Fibroblast of mammary gland (primary cell): ENCODE results near the gene RREB1.
"Not testable (repeated sequence)": the region's sequence is repeated elsewhere in the genome, so short reads cannot be mapped to it uniquely, and the experiment has no call there.

Experiments used
- DNase-seq: peaks from one replicate; pipeline ENCODE4 v3.0.0-alpha.2; 2010; ENCODE audit warnings: low read depth
- H3K4me3 ChIP-seq: 2 replicates; pipeline ENCODE4 v1.5.1; 2011; ENCODE audit warnings: low read depth, mild to moderate bottlenecking, low read length, moderate library complexity; ENCODE audit not compliant: control insufficient read depth
- TF ChIP-seq, protein P1 (sequence below): conservative IDR thresholded peaks from 2 replicates; pipeline ENCODE4 v1.5.1; 2011; ENCODE audit warnings: low read depth, low read length, inconsistent platforms; ENCODE audit not compliant: control insufficient read depth, insufficient read depth

Gene RREB1

DNA sequence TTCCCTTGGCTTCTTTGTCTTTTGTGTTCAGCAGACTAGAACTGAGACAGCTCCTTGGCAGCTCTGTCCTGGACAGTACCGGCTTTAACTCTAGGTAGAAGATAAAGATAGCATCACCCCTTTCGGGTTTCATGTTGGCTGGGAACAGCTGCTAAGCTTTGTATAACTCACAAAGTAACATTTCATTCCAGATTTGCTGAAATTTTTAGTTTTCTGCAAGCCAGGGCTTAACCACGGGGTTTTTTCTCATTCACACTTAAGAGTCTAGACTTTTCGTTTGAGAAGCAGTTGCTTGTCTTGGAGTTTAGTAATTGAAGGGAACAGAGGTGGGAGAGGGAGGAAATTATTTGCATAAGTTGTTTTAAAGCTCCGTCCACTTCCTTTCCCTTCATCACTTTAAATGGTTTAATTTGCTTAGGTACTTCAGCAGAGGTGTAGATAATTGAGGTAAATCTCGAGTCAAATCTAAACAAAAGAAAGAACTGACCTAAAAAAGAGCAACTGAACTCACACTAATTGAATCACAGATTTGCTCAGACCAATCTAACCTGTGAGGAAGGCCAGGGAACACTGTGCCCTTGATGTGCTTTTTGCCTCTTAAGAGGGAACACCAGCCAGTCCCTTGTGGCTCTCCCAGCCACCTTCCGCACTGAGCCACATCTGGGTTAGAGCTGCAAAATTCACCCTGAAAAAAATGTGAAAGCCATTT, 48.3 kb downstream of the RREB1 start:
- H3K4me3 ChIP-seq = no peak overlapping the region
- TF ChIP-seq, protein P1, sequence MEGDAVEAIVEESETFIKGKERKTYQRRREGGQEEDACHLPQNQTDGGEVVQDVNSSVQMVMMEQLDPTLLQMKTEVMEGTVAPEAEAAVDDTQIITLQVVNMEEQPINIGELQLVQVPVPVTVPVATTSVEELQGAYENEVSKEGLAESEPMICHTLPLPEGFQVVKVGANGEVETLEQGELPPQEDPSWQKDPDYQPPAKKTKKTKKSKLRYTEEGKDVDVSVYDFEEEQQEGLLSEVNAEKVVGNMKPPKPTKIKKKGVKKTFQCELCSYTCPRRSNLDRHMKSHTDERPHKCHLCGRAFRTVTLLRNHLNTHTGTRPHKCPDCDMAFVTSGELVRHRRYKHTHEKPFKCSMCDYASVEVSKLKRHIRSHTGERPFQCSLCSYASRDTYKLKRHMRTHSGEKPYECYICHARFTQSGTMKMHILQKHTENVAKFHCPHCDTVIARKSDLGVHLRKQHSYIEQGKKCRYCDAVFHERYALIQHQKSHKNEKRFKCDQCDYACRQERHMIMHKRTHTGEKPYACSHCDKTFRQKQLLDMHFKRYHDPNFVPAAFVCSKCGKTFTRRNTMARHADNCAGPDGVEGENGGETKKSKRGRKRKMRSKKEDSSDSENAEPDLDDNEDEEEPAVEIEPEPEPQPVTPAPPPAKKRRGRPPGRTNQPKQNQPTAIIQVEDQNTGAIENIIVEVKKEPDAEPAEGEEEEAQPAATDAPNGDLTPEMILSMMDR = no peak
- DNase-seq = no peak

DNA sequence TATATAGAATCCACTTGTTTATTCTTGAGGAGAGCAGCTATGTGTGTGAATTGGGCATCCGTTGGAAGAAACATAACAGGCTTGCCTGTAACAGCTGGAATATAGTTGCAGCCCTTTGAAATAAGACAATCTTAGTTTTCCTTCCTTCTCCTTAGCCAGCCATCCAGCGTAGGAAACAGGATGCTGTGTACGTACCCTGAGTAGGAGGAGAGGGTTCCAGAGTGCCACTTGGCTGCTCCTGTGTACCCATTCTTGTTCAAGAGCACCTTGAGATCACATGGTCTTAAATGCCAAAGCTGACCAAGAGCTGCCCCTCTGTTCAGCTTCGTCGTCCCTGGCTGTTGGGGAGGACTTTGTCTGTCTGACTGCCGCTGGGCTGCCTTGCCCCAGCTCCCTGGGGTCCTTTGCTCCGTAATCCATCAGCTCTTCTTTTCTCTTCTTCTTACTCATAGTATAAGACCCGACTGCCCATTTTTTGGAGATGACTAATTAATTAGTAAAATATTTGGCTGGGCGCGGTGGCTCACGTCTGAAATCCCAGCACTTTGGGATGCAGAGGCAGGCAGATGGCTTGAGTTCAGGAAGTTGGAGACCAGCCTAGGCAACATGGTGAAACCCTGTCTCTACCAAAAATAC, 49.0 kb downstream of the RREB1 start:
- TF ChIP-seq, protein P1 = no peak
- peak overlapping the region; percentile 6 for H3K4me3 ChIP-seq
- peak; percentile 87 for DNase-seq

DNA sequence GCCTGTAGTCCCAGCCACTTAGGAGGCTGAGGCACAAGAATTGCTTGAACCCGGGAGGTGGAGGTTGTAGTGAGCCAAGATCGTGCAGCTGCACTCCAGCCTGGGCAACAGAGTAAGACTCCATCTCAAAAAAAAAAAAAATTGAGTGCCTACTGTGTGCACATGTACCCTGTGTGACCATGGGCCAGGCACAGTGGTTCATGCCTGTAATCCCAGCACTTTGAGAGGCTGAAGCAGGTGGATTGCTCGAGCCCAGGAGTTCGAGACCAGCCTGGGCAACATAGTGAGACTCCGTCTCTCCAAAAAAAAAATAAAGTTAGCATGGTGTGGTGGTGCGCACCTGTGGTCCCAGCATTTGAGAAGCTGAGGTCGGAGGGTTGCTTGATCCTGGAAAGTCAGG, 49.5 kb downstream of the RREB1 start:
- not testable (repeated sequence) for H3K4me3 ChIP-seq, DNase-seq

DNA sequence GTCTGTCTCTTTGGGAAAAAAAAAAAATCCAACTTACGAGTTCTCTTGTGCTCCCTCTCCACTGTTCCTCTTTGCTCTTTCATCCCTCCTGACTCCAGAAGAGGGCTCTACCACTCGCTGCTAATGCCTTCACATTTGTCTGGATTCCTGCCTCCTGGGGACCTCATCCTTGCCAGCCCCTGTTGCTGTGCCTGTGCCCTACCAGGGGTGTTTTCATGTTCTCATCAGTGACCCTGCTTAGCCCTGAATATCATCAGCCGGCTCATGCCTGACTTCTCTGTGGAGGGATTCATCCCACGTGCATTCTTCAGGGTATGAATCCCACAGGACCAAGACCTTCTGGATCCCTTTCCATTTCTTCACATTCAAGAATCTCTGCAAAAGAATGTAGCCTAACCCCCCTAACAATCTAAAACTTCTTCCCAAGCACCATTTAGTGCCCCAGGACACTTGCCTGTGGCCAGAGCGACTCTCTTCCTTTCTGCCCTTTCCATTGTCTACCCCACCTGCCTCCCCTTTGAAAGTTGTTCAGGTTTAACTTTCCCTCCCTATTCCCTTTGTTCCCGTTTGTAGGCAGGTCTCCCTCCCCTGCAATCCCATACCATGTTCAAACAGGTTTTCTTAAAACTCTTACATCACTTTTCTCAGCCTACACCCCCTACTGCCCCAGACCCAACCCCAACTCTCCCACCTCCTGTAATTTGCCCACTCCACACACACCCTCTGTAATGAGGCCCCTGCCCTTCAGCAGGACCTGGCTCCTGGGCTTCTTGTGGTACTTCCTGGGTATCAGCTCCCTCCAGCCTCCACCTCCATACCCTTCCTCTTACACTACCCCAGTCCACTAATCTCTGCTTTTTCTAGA, 50.2 kb downstream of the RREB1 start:
- no peak for DNase-seq
- TF ChIP-seq, protein P1 = no peak
- H3K4me3 ChIP-seq = no peak overlapping the region

DNA sequence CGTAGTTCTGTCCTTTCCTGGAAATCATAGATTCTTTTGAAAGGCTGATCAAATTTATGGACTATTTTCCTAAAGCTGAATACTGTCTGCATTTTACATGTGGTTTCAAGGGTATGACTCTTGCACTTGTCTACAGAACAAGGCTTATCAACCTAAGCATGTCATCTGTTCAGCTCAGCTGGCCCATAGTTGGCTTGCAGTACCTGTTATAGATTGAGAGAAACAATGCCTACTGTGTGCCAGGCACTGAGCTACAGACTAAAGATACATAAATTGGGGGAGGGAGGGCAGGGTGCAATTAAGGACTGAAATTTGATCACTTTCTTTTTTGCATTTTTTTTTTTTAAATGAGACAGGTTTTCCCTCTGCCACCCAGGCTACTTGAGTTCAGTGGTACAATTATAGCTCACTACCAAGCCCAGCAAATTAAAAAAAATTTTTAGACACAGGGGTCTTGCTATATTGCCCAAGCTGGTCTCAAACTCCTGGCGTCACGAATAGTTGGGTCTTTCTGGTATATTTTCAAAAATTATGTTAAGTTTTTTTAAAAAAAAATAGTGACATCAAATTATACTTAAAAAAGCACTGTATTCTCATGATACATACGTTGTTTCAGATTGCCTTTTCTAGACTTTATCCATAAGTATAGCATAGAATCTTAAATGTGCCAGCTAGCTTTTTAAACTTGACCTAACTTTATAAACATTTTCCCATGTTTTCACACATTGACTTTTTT, 52.2 kb downstream of the RREB1 start:
- no peak overlapping the region for H3K4me3 ChIP-seq
- DNase-seq = no peak
- TF ChIP-seq, protein P1 = no peak

DNA sequence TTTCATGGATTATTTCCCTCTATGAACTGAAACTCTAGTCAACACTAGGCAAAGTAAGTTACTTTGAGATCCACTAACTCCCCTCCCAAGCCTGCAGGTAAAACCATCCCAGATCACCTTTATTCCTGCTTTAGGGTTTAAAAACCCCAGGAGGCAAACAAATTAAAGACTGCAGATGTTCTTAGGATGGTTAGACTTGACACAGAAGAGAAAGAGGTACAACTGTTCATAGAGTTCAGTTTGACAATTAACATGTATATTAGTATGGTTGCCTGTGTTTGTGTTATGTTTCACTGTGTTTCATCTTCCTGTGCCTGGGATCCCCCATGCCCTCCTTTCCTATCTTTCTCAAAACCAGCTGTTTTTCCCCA, 53.5 kb downstream of the RREB1 start:
- no peak for DNase-seq
- no peak overlapping the region for H3K4me3 ChIP-seq
- TF ChIP-seq, protein P1 = no peak
